ENCODE data around the gene DEPDC5. TPM values are rescaled to one million over a fixed set of nuclear protein-coding genes. Genes with fewer than 3 reads are reported as not detected.

Gene DEPDC5
- total RNA-seq, 1 donor from 2014 or later: 37.1 TPM

DNA sequence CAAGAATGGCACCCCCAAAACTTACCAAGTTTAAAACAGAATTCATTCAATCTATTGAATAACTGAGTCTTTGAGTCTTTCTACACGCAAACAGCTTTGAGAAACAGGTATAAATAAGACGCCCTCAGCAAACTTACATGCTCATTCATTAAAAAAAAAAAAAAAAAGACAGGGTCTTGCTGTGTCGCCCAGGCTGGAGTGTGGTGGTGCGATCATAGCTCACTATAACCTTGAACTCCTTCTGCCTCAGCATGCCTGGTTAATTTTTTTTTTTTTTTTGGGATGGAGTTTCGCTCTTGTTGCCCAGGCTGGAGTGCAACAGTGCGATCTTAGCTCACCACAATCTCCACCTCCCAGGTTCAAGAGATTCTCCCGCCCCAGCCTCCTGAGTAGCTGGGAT, 9.9 kb upstream of the DEPDC5 start:
- Histone ChIP-seq H3K27me3 (no peaks in the 10 kb centered on the region), H3F3A (ENCODE audit: low read depth) (peaks cover 34% of the 10 kb centered on the region), H3K79me2 (ENCODE audit: low read depth) (peaks cover 100% of the 10 kb centered on the region), H3K36me3 (peaks cover 5% of the 10 kb centered on the region), H3K9me3 (ENCODE audit: low read depth) (no peaks in the 10 kb centered on the region), H3K9ac (no peak overlapping the region), H3K4me3 (no peak overlapping the region), H2AFZ (replicated peaks) (no peak overlapping the region), H3K4me2 (no peak overlapping the region), H4K20me1 (ENCODE audit: low read depth) (peaks cover 75% of the 10 kb centered on the region), H3K4me1 (peaks cover 16% of the 10 kb centered on the region), H3K27ac (no peak overlapping the region)
- Mint-ChIP-seq H3K27ac (no peak overlapping the region), H3K36me3 (peaks cover 12% of the 10 kb centered on the region), H3K4me1 (peaks cover 20% of the 10 kb centered on the region), H3K27me3 (ENCODE audit: insufficient read depth, low read depth) (no peaks in the 10 kb centered on the region), H3K9me3 (no peaks in the 10 kb centered on the region), H3K4me3 (no peak overlapping the region)
- DNase-seq (ENCODE audit: low spot score): no peak
- TF ChIP-seq, protein P1, sequence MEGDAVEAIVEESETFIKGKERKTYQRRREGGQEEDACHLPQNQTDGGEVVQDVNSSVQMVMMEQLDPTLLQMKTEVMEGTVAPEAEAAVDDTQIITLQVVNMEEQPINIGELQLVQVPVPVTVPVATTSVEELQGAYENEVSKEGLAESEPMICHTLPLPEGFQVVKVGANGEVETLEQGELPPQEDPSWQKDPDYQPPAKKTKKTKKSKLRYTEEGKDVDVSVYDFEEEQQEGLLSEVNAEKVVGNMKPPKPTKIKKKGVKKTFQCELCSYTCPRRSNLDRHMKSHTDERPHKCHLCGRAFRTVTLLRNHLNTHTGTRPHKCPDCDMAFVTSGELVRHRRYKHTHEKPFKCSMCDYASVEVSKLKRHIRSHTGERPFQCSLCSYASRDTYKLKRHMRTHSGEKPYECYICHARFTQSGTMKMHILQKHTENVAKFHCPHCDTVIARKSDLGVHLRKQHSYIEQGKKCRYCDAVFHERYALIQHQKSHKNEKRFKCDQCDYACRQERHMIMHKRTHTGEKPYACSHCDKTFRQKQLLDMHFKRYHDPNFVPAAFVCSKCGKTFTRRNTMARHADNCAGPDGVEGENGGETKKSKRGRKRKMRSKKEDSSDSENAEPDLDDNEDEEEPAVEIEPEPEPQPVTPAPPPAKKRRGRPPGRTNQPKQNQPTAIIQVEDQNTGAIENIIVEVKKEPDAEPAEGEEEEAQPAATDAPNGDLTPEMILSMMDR (IDR thresholded peaks at IDR 0.05): no peak
- TF ChIP-seq EZH2 (IDR thresholded peaks at IDR 0.05): no peak
- TF ChIP-seq EZH2phosphoT487 (IDR thresholded peaks at IDR 0.05): no peak

DNA sequence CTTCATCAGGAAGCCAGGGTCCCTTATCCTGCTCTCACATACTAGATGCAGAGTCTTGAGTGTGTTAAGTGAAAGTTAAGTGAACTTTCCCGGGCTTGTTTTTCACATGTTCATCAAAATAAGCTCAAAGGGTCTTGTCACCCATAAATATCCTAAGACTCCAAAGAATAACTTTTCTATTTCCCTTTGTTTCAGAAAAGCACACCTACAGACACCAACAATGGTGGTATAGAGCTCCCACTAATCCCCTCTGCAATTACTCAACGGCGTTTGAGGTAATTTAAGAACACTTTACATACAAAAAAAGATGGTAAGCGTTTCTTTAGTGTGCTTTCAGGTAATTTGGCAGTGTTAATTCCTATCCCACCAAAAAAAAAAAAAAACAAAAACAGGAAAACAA, 6.4 kb upstream of the DEPDC5 start:
- no peak for TF ChIP-seq EZH2phosphoT487 (IDR thresholded peaks at IDR 0.05)
- TF ChIP-seq, protein P1 (IDR thresholded peaks at IDR 0.05): no peak
- no peak for TF ChIP-seq EZH2 (IDR thresholded peaks at IDR 0.05)
- Mint-ChIP-seq H3K27ac (peak overlapping the region; percentile 22), H3K4me1 (peaks cover 42% of the 10 kb centered on the region), H3K9me3 (no peaks in the 10 kb centered on the region), H3K27me3 (ENCODE audit: insufficient read depth, low read depth) (no peaks in the 10 kb centered on the region), H3K4me3 (peak overlapping the region; percentile 97), H3K36me3 (peaks cover 10% of the 10 kb centered on the region)
- H4K20me1 ChIP-seq (ENCODE audit: low read depth): peaks cover 40% of the 10 kb centered on the region
- H3K9ac ChIP-seq: no peak overlapping the region
- H3K27me3 ChIP-seq: no peaks in the 10 kb centered on the region
- peaks cover 55% of the 10 kb centered on the region for H3F3A ChIP-seq (ENCODE audit: low read depth)
- peaks cover 73% of the 10 kb centered on the region for H3K79me2 ChIP-seq (ENCODE audit: low read depth)
- H3K4me3 ChIP-seq: peak overlapping the region; percentile 92
- H3K27ac ChIP-seq: peak overlapping the region; percentile 96
- peaks cover 27% of the 10 kb centered on the region for H3K4me1 ChIP-seq
- peaks cover 5% of the 10 kb centered on the region for H3K36me3 ChIP-seq
- no peaks in the 10 kb centered on the region for H3K9me3 ChIP-seq (ENCODE audit: low read depth)
- peak; percentile 66 for DNase-seq (ENCODE audit: low spot score)
- H2AFZ ChIP-seq (replicated peaks): no peak overlapping the region
- H3K4me2 ChIP-seq: peak overlapping the region; percentile 99

DNA sequence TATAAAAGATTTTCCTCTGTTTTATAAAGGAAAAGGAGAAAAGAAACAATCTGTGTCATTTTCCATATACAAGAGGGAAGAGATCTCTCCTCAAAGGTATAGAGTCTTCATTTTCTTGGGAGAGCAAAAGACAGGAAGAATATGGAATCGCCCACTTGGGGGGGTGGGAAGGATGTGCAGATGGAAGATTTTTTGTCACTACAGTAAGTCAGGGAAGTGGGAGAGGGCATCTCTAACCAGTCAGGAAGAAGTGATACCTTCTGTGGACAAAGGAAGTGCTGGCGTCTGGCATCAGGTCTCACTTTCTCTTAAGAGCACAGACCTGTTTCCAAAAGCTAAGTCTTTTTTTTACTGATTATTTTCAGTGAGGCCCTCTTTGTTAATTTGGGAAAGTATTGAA, 5.3 kb upstream of the DEPDC5 start:
- peak overlapping the region; percentile 92 for H3K9ac ChIP-seq
- H3F3A ChIP-seq (ENCODE audit: low read depth): peaks cover 66% of the 10 kb centered on the region
- Mint-ChIP-seq H3K4me1 (peaks cover 52% of the 10 kb centered on the region), H3K9me3 (no peaks in the 10 kb centered on the region), H3K27me3 (ENCODE audit: insufficient read depth, low read depth) (peaks cover 2% of the 10 kb centered on the region), H3K36me3 (peaks cover 6% of the 10 kb centered on the region), H3K27ac (peak overlapping the region; percentile 26), H3K4me3 (peak overlapping the region; percentile 97)
- H3K4me1 ChIP-seq: peaks cover 30% of the 10 kb centered on the region
- no peaks in the 10 kb centered on the region for H3K27me3 ChIP-seq
- peaks cover 5% of the 10 kb centered on the region for H3K36me3 ChIP-seq
- H3K4me3 ChIP-seq: peak overlapping the region; percentile 92
- peaks cover 29% of the 10 kb centered on the region for H4K20me1 ChIP-seq (ENCODE audit: low read depth)
- no peak overlapping the region for H2AFZ ChIP-seq (replicated peaks)
- H3K9me3 ChIP-seq (ENCODE audit: low read depth): no peaks in the 10 kb centered on the region
- H3K27ac ChIP-seq: peak overlapping the region; percentile 96
- TF ChIP-seq EZH2 (IDR thresholded peaks at IDR 0.05) (no peak), EZH2phosphoT487 (IDR thresholded peaks at IDR 0.05) (no peak)
- TF ChIP-seq, protein P1 (IDR thresholded peaks at IDR 0.05): no peak
- peak; percentile 32 for DNase-seq (ENCODE audit: low spot score)
- H3K4me2 ChIP-seq: peak overlapping the region; percentile 99
- peaks cover 63% of the 10 kb centered on the region for H3K79me2 ChIP-seq (ENCODE audit: low read depth)

All from neural progenitor cell (in vitro differentiated cells).